Hematopoietic multipotent progenitor cell treated with erythropoietin and hydrocortisone succinate and interleukin-3 and kit ligand, for 4 days (in vitro differentiated cells): ENCODE data around the gene OR4D11.

Source experiments
- DNase-seq: peaks from one replicate; pipeline ENCODE4 v3.0.0-alpha.2; 2015

Gene OR4D11

GRCh38 chr11:59550368-59550841, 47.0 kb downstream of the OR4D11 start:
- peak; percentile 97 for DNase-seq

DNA sequence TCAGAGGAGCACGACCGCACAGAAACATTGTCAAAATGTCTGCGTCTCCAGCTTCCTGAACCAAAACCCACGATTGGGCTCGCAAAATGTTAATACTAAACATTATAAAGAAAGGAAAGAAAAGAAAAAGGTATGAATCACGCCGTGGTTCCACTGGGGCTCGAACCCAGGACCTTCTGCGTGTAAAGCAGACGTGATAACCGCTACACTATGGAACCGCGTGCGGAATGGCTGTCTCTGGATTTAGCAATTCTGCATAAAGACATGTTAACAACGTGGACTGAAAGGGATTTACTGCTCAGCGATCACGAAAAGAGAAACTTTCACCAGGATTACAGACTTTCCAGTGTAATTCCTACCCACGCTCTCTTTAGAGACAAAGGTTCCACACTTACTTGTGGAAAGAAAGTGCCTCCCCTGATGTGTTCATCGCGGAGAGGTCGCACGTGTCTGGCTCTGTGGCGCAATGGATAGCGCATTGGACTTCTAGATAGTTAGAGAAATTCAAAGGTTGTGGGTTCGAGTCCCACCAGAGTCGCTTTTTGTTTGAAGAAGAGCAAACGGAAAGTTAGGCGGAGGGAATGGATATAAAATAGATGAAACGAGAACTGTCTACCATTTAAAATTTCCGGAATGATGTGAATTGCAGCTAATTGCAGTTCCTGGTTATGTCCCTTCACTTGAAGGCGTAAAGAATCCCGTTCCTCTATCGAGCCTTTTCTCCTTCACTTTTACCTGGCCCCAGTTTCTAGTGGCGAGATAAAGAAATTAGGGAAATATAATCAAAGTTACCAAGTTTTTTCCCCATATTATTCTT, 47.7 kb downstream of the OR4D11 start:
- peak; percentile 97 for DNase-seq

GRCh38 chr11:59551659-59552521, 48.5 kb downstream of the OR4D11 start:
- DNase-seq = peak; percentile 87

GRCh38 chr11:59552844-59553243, 49.5 kb downstream of the OR4D11 start:
- DNase-seq = no peak

- no peak for DNase-seq
These were observed 49.9 kb downstream of the OR4D11 start for GRCh38 chr11:59553323-59553722.
